HUDEP-2 (cell line): ENCODE data around the gene D2HGDH.
"Not testable (repeated sequence)": the region's sequence is repeated elsewhere in the genome, so short reads cannot be mapped to it uniquely, and the experiment has no call there.

Source experiments
- DNase-seq, 76 experiments: peaks; one replicate each; lab custom pipeline; 2025; ENCODE audit not compliant: unreplicated experiment in 76 of 76; lab: John Stamatoyannopoulos, UW

D2HGDH gene

GRCh38 chr2:241817126-241817820, 82.8 kb downstream of the D2HGDH start:
- DNase-seq = no peak

- DNase-seq = not testable (repeated sequence)
Measured at GRCh38 chr2:241817821-241818215, 83.4 kb downstream of the D2HGDH start.
